ENCODE results near the gene BRD4.

GRCh38 chr19:15378534-15379082 lies 46.3 kb upstream of the BRD4 start:
- TF ChIP-seq MAZ (IDR thresholded peaks at IDR 0.05; ENCODE audit: borderline replicate concordance, low read depth, low read length) (no peak), HOXA7 (CRISPR knock-in tag; IDR thresholded peaks at IDR 0.05) (no peak), CTCF (IDR thresholded peaks at IDR 0.05) (no peak), CHD2 (IDR thresholded peaks at IDR 0.05; ENCODE audit: low read length, partially characterized antibody) (no peak), EP300 (IDR thresholded peaks at IDR 0.05) (no peak), POLR2A (IDR thresholded peaks at IDR 0.05; ENCODE audit: low read length) (no peak), PBX3 (IDR thresholded peaks at IDR 0.05) (no peak), FOSB (CRISPR knock-in tag; IDR thresholded peaks at IDR 0.05) (no peak), KDM1A (IDR thresholded peaks at IDR 0.05; ENCODE audit: low read depth) (no peak), MYC (IDR thresholded peaks at IDR 0.05; ENCODE audit: borderline replicate concordance, low read length) (no peak), EHMT2 (IDR thresholded peaks at IDR 0.05; ENCODE audit: low read depth) (no peak), USF2 (IDR thresholded peaks at IDR 0.05) (no peak), NPAS2 (CRISPR knock-in tag; IDR thresholded peaks at IDR 0.05; ENCODE audit: borderline replicate concordance) (no peak)

All from A549 (cell line).